Ramos (cell line): Measurements from ENCODE around the gene TGIF2.

Source experiments
- in situ Hi-C: fragments of 300-500 bp; cut with MboI; formaldehyde crosslinking; loops from one replicate; pipeline ENCODE4 v1.14.3; 2022; ENCODE audit warnings: low sequenced_read_pairs; ENCODE audit not compliant: unreplicated experiment

TGIF2 gene

GRCh38 chr20:36574366-36575135 lies 1.2 kb downstream of the TGIF2 start:
- in situ Hi-C loops, result no loop called here

- in situ Hi-C loops, result no loop called here
Observed at GRCh38 chr20:36576081-36576445, 2.7 kb downstream of the TGIF2 start.

GRCh38 chr20:36578356-36579041 lies 5.1 kb downstream of the TGIF2 start:
- in situ Hi-C loops, result no loop called here

GRCh38 chr20:36579996-36580545 lies 6.7 kb downstream of the TGIF2 start:
- in situ Hi-C loops, result no loop called here

GRCh38 chr20:36582322-36582721 lies 8.9 kb downstream of the TGIF2 start:
- in situ Hi-C loops, result no loop called here

- in situ Hi-C loops, result no loop called here
Observed at GRCh38 chr20:36582821-36583220, 9.4 kb downstream of the TGIF2 start.

- in situ Hi-C loops, result no loop called here
Observed at GRCh38 chr20:36584018-36584481, 10.7 kb downstream of the TGIF2 start.

- in situ Hi-C loops, result no loop called here
Observed at GRCh38 chr20:36585410-36586125, 12.2 kb downstream of the TGIF2 start.

- in situ Hi-C loops, result no loop called here
Observed at GRCh38 chr20:36587388-36588070, 14.1 kb downstream of the TGIF2 start.

- in situ Hi-C loops, result no loop called here
Observed at GRCh38 chr20:36591281-36591680, 17.9 kb downstream of the TGIF2 start.

GRCh38 chr20:36591854-36592641 lies 18.7 kb downstream of the TGIF2 start:
- in situ Hi-C loops, result no loop called here

GRCh38 chr20:36593347-36593929 lies 20.0 kb downstream of the TGIF2 start:
- in situ Hi-C loops, result no loop called here

- in situ Hi-C loops, result loop anchor here (5.0 kb wide), 1 partner anchor 33 kb away; no protein-coding TSS in a partner anchor
Observed at GRCh38 chr20:36599912-36600345, 26.5 kb downstream of the TGIF2 start.

- in situ Hi-C loops, result loop anchor here (5.0 kb wide), 1 partner anchor 34 kb away; no protein-coding TSS in a partner anchor
Observed at GRCh38 chr20:36601540-36601939, 28.1 kb downstream of the TGIF2 start.

GRCh38 chr20:36604952-36605398 lies 31.6 kb downstream of the TGIF2 start:
- in situ Hi-C loops, result loop anchor here (5.0 kb wide), 1 partner anchor 38 kb away; no protein-coding TSS in a partner anchor

GRCh38 chr20:36605399-36606157 lies 32.2 kb downstream of the TGIF2 start, which contains the start of gene RAB5IF:
Gene RAB5IF, plus strand, starts transcription at chr20:36605779. Its CDS starts 173 bp downstream, at chr20:36605952.
- in situ Hi-C loops, result no loop called here

GRCh38 chr20:36606158-36607066 lies 33.0 kb downstream of the TGIF2 start:
- in situ Hi-C loops, result no loop called here
